ENCODE data around the gene AXIN1.
"Not testable (repeated sequence)": the region's sequence is repeated elsewhere in the genome, so short reads cannot be mapped to it uniquely, and the experiment has no call there.

The AXIN1 gene

GRCh38 chr16:389352-389751 lies 36.8 kb upstream of the AXIN1 start:
- TF ChIP-seq CTCF (conservative IDR thresholded peaks at IDR 0.05; ENCODE audit: control insufficient read depth, insufficient read depth, low read depth, low read length), result no peak
- DNase-seq (ENCODE audit: low read depth), result no peak
- H3K4me3 ChIP-seq (ENCODE audit: control insufficient read depth, low read depth, low read length), result no peak overlapping the region

DNA sequence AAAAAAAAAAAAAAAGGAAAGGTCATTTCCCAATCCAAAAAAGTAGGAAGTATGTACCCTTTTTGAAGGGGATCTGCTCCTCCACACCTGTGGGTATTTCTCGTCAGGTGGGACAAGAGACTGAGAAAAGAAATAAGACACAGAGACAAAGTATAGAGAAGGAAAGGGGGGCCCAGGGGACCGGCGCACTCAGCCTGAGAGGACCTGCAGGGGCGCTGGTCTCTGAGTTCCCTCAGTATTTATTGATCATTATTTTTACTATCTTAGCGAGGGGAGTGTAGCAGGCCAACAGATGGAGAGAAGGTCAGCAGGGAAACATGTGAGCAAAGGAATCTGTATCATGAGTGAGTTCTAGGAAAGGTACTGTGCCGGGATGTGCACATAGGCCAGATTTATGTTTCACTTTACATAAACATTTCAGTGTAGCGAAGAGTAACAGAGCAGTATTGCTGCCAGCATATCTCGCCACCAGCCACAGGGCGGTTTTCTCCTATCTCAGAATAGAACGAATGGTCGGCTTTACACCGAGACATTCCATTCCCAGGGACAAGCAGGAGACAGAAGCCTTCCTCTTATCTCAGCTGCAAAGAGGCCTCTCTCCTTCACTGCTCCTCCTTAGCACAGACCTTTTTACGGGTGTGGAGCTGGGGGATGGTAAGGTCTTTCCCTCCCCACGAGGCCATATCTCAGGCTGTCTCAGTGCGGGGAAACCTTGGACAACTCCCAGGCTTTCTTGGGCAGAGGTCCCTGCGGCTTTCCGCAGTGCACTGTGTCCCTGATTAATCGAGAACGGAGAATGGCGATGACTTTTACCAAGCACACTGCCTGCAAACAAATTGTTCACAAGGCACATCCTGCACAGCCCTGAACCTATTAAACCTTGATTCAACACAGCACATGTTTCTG lies 35.5 kb upstream of the AXIN1 start:
- H3K4me3 ChIP-seq (ENCODE audit: control insufficient read depth, low read depth, low read length); DNase-seq (ENCODE audit: low read depth): not testable (repeated sequence)

GRCh38 chr16:386641-387156 lies 34.2 kb upstream of the AXIN1 start:
- DNase-seq (ENCODE audit: low read depth), result no peak
- no peak for TF ChIP-seq CTCF (conservative IDR thresholded peaks at IDR 0.05; ENCODE audit: control insufficient read depth, insufficient read depth, low read depth, low read length)
- H3K4me3 ChIP-seq (ENCODE audit: control insufficient read depth, low read depth, low read length), result no peak overlapping the region

DNA sequence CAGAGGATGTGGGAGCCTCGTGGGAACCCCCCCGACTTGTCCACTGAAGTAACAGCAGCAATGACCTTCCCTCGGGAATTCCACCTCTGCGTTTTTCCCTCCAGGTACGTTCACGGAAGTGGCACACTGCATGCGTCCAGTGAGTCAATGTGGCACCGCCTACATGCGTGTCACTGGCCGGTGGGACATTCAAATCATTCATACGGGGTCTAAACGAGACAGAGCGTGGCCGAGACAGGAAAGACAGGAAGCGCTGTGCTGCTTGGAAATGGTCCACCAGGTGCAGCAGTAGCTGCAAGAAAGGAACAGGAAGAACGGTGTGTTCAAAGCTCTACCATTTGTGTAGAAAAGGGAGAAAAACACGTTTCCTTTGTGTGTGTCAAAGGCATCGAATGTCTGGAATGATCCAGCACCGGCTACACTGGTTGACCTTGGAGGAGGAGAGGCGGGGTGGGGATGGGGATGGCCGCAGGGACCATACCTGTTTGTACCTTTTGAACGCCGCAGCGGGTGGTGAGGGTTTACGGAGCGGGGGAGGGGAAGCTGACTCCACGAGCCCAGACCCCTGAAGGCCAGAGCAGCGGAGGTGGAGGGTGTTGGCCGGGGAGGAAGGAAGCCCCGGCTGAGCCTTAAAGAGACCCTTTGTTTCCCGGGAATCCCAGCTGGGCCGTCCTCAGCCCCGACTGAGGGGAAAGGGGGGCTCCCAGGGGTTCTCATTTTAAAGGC lies 31.0 kb upstream of the AXIN1 start:
- TF ChIP-seq CTCF (conservative IDR thresholded peaks at IDR 0.05; ENCODE audit: control insufficient read depth, insufficient read depth, low read depth, low read length), result no peak
- H3K4me3 ChIP-seq (ENCODE audit: control insufficient read depth, low read depth, low read length), result no peak overlapping the region
- no peak for DNase-seq (ENCODE audit: low read depth)

- TF ChIP-seq CTCF (conservative IDR thresholded peaks at IDR 0.05; ENCODE audit: control insufficient read depth, insufficient read depth, low read depth, low read length), result no peak
Observed at GRCh38 chr16:381789-382717, 29.5 kb upstream of the AXIN1 start, which contains the start of gene PGAP6. Gene PGAP6, minus strand, starts transcription at chr16:381978. Its CDS starts 157 bp downstream, at chr16:381821.

GRCh38 chr16:381012-381788 lies 28.7 kb upstream of the AXIN1 start:
- H3K4me3 ChIP-seq (ENCODE audit: control insufficient read depth, low read depth, low read length), result peak overlapping the region; percentile 65
- no peak for TF ChIP-seq CTCF (conservative IDR thresholded peaks at IDR 0.05; ENCODE audit: control insufficient read depth, insufficient read depth, low read depth, low read length)
- DNase-seq (ENCODE audit: low read depth), result no peak

More at GRCh38 chr16:381789-382717, 29.5 kb upstream of the AXIN1 start, which contains the start of gene PGAP6:
- no peak for DNase-seq (ENCODE audit: low read depth)
- H3K4me3 ChIP-seq (ENCODE audit: control insufficient read depth, low read depth, low read length), result peak within 1 kb of the TSS; percentile 65

Measured in fibroblast of mammary gland (primary cell).